Left lobe of liver (tissue), 2 donors: ENCODE measurements around the gene PUS3. TPM values are rescaled to one million over a fixed set of nuclear protein-coding genes. Genes with fewer than 3 reads are reported as not detected.

Experiments
- ATAC-seq: fragments of 200-7000 bp; cut with Tn5 transposase; one replicate; pipeline ENCODE4 v1.9.1; 2020; ENCODE audit warnings: mild to moderate bottlenecking, moderate library complexity
- DNase-seq: peaks from one replicate; pipeline ENCODE4 v3.0.0-alpha.2; 2020; ENCODE audit warnings: low spot score
- total RNA-seq: library from RNA; stranded (reverse); gene quantifications from one replicate; pipeline ENCODE4 v1.2.1, GENCODE V29; 2021
- donor health status: DM: no; HTN: no; CAD: no; lungs with moderate emphysema.
- donor health status: DM: no; HTN: yes; CAD: no.

PUS3 gene
- total RNA-seq, 1 donor from 2014 or later, result 19.1 TPM

GRCh38 chr11:125941619-125942611 is 38.9 kb upstream of the PUS3 start:
- ATAC-seq, result peak; percentile 98

GRCh38 chr11:125941267-125941618 is 38.2 kb upstream of the PUS3 start:
- ATAC-seq (no peak), DNase-seq (no peak)

More at GRCh38 chr11:125941619-125942611, 38.9 kb upstream of the PUS3 start:
- DNase-seq, result peak; percentile 68

- DNase-seq, result no peak
These were observed 37.1 kb upstream of the PUS3 start for GRCh38 chr11:125940145-125940544.

GRCh38 chr11:125939081-125939521 is 36.1 kb upstream of the PUS3 start:
- peak; percentile 31 for DNase-seq
- ATAC-seq, result no peak

More at GRCh38 chr11:125940145-125940544, 37.1 kb upstream of the PUS3 start:
- no peak for ATAC-seq

- ATAC-seq (no peak), DNase-seq (peak; percentile 30)
These were observed 35.4 kb upstream of the PUS3 start for GRCh38 chr11:125938418-125938817.

- DNase-seq (no peak), ATAC-seq (no peak)
These were observed 32.7 kb upstream of the PUS3 start for GRCh38 chr11:125935618-125936199.

GRCh38 chr11:125935056-125935455 is 32.0 kb upstream of the PUS3 start:
- no peak for DNase-seq
- no peak for ATAC-seq

GRCh38 chr11:125934473-125934872 is 31.5 kb upstream of the PUS3 start:
- DNase-seq (no peak), ATAC-seq (no peak)

- no peak for ATAC-seq
- no peak for DNase-seq
These were observed 30.2 kb upstream of the PUS3 start for GRCh38 chr11:125933030-125933813.

- no peak for DNase-seq
- ATAC-seq, result no peak
These were observed 29.3 kb upstream of the PUS3 start for GRCh38 chr11:125932301-125932700.

GRCh38 chr11:125931668-125932067 is 28.7 kb upstream of the PUS3 start:
- no peak for DNase-seq
- no peak for ATAC-seq

GRCh38 chr11:125931116-125931515 is 28.1 kb upstream of the PUS3 start:
- ATAC-seq, result no peak
- DNase-seq, result no peak

- DNase-seq (no peak), ATAC-seq (no peak)
These were observed 27.1 kb upstream of the PUS3 start for GRCh38 chr11:125930076-125930450.

GRCh38 chr11:125929445-125930075 is 26.6 kb upstream of the PUS3 start:
- no peak for DNase-seq
- ATAC-seq, result no peak

GRCh38 chr11:125926682-125927081 is 23.7 kb upstream of the PUS3 start:
- ATAC-seq (no peak), DNase-seq (no peak)

GRCh38 chr11:125925804-125926203 is 22.8 kb upstream of the PUS3 start:
- DNase-seq (no peak), ATAC-seq (no peak)

GRCh38 chr11:125925247-125925740 is 22.3 kb upstream of the PUS3 start:
- DNase-seq (no peak), ATAC-seq (peak; percentile 83)

GRCh38 chr11:125924384-125925007 is 21.5 kb upstream of the PUS3 start:
- ATAC-seq (no peak), DNase-seq (no peak)

GRCh38 chr11:125923633-125924032 is 20.6 kb upstream of the PUS3 start:
- ATAC-seq, result no peak
- no peak for DNase-seq

GRCh38 chr11:125923012-125923579 is 20.1 kb upstream of the PUS3 start:
- peak; percentile 64 for DNase-seq
- peak; percentile 88 for ATAC-seq
